Measurements from ENCODE around the gene SOS2. TPM values are rescaled to one million over a fixed set of nuclear protein-coding genes. Genes with fewer than 3 reads are reported as not detected.

The SOS2 gene
- total RNA-seq, 1 donor from 2014 or later, result 45.9 TPM

Small RNA genes lying within 50 kb of the gene (small RNA-seq; reads per million reads assigned to genes)
- gene RF00019, result not detected

Other genes starting within 250 kb of the SOS2 start
- gene VCPKMT, start 115.0 kb downstream of the SOS2 start, total RNA-seq, result 2.1 TPM
- 8.4 TPM for gene L2HGDH, start 80.7 kb upstream of the SOS2 start, total RNA-seq
- gene DMAC2L, start 80.7 kb upstream of the SOS2 start, total RNA-seq, result 4.7 TPM
- 8.4 TPM for gene CDKL1, start 165.3 kb upstream of the SOS2 start, total RNA-seq

All from skeletal muscle tissue (tissue), 2 donors.